RPMI7951 (cell line): Measurements from ENCODE around the gene CEP170B. TPM values are rescaled to one million over a fixed set of nuclear protein-coding genes. Genes with fewer than 3 reads are reported as not detected.
A peak's percentile ranks its signal among the peaks of the same experiment; 100 is the strongest.
"Not testable (repeated sequence)": the region's sequence is repeated elsewhere in the genome, so short reads cannot be mapped to it uniquely, and the experiment has no call there.

Source experiments
- DNase-seq: peaks from one replicate; pipeline ENCODE4 v3.0.0-alpha.2; 2012; ENCODE audit warnings: low read depth
- total RNA-seq: library from RNA; depleted of rRNA; stranded (reverse); fragments of >200 nt; shearing (Covaris generic); gene quantifications from 2 replicates; pipeline ENCODE4 v1.2.3, GENCODE V29; 2014; rRNA removed

The CEP170B gene
- 3.8 and 5.9 TPM in 2 replicates for total RNA-seq

DNA sequence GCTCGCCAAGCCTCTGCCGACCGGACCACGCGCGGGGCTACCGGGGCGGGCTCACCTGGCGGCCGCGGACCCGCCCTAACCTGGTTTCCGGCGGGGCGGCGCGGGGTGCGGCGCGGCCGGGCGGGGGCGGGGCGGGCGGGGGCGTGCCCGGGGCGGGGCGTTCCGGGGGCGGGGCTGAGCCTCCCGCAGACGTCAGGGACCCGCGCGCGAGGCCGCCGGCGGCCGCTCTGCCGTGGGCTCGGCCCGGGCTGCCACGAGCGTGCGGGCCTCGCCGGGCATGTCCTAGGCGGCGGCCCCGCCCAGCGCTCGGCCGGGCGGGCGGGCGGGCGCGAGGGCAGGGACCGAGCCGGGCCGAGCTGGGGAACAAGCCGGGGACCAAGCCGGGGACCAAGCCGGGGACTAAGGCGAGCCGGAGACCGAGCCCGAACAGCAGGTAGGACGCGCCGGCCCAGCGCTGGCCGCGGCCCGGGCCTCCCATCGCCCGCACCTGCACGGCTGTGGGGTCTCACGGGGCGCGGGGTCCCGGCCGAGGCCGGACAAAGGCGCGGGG is at the start of gene CEP170B:
Gene CEP170B (plus strand): TSS at position 188 of the 550 bp plus-strand sequence. CDS start 3,183 bp downstream, outside the sequence.
- DNase-seq = peak; percentile 45

DNA sequence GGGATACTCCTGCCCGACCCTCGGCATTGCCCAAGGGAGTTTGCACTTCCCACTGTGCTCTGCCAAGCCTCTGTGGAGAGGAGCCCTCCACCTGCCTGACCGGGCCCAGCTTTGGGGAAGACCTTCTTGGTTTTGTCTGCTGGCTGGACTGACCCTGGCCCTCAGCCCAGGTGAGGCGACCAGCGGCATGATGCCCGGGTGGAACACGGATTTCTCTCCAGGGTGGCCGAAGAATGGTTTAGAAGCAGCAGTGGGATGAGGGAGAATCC is 48.5 kb upstream of the CEP170B start:
- DNase-seq = no peak

DNA sequence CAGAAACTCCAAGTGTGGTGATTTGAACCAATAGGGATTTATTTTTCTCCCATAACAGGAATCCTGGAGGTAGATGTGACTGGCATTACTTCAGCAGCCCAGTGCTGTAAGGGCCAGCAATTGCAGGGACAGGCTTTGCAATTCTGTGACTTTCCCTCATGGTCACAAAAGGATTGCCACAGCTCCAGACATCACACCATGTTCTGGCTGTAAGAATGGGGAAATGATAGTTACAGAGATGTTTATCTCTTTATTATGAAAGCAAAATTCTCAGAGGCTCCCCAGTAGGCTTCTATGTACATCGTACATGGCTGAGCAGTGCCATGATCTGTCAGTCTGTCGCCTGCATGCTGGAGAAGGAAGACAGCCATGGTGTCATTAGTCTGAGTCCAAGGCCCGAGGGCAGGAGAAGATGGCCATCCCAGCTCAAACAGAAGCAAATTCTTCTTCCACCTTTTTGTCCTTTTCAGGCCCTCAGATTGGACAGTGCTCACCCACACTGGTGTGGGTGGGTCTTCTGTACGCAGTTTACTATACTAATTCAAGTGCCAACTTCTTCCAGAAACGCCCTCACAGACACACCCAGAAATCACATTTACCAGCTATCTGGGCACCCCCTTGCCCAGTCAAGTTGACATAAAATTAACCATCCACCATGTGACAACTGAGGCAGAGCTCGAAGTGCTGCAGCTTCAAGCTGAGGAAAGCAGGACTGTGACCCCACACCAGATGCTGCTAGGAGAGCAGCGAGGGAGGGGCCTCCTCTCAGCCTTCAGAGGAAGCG is 46.9 kb upstream of the CEP170B start:
- no peak for DNase-seq

DNA sequence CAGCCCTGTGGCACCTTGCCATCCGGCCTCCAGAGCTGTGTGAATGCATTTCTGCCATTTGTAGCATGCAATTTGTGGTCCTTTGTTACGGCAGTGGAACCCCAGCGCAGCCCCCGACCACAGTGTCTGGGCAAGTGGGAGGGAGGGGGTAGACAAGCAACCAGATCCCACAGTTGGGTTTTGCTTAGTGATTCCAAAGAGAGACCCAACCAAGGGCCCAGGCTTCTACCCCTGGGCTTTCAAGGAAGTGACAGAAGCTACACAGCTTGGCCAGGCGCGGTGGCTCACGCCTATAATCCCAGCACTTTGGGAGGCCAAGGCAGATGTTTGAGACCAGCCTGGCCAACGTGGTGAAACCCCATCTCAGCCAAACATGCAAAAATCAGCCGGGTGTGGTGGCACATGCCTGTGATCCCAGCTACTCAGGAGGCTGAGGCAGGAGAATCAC is 46.3 kb upstream of the CEP170B start:
- DNase-seq = no peak

DNA sequence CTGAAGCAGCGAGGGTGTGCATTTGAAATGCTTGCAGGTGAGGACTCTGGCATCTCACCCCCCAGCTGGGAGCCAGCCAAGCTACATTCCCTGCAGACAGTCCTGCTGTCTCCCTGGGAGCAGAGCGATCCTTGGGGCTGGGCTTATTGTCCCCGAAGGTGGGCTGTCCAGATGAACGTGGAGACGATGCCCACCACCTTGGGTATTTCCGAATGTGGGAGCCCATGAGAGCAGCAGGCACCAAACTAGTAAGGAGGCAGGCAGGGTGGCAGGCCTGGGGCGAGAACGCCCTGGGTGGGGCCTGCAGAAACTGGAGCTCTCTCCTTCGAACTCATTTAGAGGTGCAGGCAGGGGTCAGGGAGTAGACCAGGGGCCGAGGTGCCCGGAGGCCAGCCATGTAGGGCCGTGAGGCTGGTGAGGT is 45.7 kb upstream of the CEP170B start:
- DNase-seq = no peak

DNA sequence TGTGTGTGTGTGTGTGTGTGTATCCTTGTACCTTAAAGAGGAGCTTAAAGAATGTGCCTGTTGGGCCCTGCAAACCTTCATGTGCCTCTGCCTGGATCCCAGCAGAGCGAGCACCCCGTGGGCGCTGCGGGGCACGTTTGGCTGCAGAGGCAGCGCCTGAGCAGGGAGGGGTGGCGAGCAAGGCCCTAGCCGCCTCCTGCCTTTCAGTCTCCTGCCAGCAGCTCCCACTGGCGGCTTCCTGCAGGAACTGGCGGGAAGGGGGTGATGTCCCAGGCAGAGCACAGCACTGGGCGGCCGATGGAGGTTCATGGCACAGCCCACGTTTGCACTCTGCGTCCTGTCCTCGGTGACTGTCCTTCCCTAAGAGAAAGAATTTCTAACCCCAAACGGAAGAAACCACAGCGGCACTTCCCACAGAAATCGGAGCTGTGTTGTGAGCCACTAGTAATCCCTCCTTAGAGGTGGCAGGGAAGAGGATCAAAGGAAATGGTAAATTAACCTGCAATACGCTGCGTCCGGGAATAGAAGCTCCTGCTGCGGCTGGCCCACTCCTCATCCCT is 44.3 kb upstream of the CEP170B start:
- peak; percentile 64 for DNase-seq

DNA sequence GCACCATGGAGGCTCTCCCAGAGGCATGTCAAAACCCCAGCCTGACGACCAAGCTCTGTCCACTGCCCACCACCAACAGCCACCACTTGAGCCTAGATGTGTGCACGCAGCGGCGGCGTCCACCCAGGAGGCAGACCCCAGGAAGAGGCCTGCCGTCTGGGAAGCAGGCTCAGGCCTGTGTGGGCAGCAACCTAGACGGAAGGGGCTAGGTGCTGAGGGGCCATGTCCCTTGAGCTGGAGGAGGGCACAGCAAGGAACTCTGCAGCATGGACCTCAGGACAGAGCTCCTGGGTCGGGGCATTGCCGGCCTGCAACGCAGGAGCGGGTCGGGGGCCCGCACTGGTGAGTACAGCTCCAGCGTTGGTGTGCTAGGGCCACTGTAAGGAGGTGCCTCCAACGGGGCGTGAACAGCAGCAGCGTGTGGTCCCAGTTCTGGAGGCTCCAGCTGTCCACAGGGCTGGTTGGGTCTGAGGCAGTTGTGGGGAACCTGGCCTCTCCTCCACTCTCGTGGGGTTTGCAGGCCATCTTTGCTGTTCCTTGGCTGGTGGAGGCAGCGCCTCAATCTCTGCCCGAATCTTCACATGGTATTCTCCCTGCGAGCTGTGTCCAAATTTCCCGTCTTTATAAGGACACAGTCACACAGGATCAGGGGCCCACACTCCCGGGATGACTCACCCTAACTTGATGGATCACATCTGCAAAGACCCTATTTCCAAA is 43.7 kb upstream of the CEP170B start:
- DNase-seq = no peak

DNA sequence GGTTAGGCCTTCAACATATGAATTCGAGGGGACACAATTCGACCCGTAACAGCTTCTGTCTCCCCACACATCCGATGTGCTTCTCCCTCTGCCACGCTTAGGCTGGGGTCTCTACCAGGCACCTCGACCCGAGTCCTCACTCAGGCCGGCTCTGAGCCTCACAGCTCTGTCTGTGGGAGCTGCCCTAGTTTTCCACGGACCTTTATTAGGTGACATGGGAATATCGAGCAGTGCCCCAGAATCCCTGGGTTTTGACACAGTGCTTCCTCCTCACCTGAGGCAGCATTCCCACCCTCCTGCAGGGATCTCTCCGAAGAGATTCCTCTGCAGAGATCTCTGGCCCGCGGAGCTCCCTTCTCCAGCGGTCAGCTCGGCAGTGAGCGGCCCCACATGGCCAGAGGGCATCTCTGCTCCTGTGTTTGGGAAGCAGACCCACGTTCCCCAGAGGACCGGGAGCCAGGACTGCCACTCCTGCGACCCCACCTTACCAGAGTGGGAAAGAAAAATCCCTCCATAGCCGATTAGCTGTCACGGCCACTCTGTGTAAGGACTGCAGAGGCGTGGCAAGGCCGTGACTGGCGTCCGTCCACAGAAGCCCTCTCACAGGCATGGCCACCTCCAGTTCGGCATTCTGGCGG is 43.0 kb upstream of the CEP170B start:
- DNase-seq = no peak

DNA sequence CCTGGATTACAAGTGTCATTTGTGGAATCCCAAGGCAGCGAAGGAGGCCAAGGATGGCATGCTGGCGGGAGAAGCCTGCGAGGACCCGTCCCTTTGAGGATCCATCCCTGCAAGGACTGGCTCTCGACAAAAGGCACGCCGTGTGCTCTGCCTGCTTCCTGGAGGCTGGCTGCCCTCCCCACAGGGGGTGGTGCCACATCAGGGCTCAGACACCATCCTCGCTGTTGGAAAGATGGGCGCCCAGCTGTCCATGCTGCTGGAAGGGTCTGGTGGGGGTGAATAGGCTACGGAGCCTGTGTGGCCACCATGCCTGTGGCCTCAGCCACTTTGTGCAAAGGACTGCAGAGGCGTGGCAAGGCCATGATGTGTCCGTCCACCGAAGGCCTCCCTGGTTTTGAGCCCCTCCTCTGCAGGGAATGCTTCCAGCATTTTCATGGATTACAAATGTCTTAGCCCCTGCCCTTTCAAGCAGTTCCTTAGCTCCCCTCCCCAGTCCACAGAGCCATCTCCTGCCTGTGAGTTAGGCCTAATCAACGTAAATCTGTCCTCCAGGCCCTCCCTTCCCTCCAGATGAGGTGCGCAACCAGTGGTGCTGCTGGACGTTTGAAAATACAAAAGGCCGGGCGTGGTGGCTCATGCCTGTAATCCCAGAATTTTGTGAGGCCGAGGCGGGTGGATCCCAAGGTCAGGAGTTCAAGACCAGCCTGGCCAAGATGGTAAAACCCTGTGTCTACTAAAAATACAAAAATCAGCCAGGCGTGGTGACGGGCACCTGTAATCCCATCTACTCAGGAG is 42.0 kb upstream of the CEP170B start:
- DNase-seq = no peak

DNA sequence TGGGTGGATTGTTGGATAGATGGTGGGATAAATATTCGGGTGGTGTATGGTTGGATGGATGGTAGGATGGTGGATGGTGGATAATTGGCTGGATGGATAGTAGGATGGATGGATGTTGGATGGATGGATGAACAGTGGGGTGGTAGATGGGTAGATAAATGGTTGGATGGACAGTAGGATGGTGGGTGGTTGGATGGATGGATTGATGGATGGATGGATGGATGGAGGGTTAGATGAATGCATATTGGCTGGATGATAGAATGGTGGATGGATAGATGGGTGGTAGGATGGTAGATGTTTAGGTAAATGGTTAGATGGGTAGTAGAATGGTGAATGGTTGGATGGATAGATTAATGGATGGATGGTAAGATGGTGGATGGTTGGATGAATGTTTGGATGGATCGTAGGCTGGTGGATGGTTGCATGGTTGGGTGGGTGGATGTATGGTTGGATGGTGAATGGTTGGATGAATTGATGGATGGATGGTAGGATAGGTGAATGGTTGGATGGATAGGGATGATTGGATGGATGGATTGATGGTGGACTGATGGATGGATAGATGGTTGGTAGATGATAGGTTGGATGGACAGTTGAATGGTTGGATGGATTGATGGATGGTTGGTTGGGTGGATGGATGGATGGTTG is 40.6 kb upstream of the CEP170B start:
- DNase-seq = no peak

DNA sequence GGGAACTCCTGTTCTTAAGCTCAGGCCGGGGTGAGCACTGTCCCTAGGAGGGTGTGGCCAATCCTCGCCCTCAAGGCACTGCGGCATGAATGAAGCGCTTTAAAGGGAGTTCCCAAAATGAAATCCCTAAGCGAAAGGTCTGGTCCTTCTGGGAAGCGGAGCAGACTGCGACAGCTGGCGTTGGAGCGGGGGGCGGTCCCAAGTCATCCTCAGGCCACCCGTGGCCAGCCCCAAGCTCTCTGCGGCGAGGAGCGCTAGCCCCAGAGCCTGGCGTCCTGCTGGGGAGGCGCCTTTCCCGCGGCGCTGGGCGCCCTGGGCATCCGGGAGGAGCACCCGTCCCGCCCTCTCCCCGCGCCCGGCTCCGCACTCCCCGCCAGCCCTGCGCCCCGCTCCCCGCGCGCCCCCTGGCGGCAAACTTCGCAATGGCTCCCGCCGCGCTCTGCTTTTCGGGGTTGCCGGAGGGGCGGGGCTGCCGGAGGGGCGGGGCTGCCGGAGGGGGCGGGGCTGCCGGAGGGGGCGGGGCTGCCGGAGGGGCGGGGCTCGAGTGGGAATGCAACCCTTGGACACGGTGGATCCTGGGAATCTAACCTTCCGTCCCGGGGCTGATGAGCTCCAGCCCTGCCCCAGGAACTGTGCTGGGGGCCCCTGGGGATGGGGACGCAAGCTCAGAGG is 38.7 kb upstream of the CEP170B start:
- peak; percentile 82 for DNase-seq

DNA sequence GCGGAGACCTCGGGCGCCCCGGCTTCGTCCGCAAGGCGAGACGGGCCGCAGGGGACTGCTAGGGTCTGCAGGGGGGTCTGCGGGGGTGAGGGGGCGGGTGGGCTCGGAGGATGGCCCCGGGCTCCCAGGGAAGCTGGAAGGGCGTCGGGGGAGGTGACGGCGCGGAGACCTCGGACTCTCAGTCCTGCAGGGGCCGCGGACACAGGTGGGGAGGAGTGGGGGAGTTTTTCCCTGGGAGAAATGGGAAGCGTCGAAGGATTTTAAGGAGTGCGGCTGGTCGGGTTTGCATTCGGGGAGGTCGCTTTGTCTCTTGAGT is 38.2 kb upstream of the CEP170B start:
- DNase-seq = no peak

DNA sequence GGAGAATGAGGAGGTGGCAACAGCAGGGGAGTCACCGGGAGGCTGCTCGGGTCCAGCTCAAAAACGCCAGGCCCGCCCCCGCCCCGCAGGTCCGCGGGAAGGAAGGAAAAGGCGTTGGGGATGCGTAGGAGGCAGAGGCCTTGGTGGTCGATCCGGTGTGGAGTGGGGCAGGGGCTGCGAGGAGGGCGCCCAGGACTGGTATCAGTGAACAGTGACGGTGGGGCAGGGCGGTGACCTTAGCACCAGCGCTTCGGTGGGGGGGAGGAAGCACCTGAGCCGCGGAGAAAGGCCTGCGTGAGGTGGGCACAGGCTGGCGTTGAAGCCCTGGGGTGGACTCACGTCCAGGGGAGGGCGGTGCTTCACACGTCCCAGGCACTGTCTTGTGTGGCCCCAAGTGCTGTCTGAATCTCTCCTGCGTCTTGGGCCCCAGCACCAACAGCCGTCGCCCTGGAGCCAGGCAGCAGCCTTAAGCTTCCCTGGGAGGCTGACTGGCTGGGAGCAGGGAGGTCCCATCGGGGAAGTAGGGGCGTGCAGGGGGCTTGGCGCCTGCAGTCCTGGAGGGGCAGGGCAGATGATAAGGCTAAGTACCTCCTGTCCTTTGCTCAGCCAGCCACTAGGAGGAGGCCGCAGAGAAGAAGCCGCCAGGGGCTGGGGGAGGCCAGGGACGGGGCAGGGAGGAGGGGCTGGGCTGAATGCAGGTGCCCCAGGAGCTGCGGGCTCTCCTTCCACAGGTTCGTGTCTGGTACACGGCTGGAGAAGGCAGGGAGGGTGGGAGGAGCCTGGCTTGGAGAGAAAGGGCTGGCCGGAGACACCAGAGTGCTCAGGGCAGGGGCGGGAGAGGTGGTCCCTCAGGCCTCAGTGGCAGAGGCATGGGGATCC is 37.7 kb upstream of the CEP170B start:
- peak; percentile 45 for DNase-seq

DNA sequence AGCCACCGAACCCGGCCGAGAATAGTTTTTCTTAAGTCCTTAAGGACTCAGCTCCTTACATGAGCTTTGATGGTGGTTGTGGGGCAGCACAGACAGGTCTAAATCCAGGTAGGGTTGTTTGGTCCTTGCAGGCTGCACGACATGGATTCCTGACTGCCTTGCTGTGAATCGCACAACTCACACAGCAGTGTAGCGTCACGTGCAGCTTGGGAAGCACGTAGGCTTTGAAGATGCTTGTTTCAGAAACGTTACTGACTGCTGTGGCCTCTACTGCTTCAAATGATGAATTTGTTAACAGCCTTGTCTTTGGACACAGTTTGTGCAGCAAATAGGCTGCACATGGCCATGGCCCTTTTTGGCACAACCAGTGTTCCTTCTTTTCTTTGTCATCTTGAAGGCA is 34.3 kb upstream of the CEP170B start:
- no peak for DNase-seq

DNA sequence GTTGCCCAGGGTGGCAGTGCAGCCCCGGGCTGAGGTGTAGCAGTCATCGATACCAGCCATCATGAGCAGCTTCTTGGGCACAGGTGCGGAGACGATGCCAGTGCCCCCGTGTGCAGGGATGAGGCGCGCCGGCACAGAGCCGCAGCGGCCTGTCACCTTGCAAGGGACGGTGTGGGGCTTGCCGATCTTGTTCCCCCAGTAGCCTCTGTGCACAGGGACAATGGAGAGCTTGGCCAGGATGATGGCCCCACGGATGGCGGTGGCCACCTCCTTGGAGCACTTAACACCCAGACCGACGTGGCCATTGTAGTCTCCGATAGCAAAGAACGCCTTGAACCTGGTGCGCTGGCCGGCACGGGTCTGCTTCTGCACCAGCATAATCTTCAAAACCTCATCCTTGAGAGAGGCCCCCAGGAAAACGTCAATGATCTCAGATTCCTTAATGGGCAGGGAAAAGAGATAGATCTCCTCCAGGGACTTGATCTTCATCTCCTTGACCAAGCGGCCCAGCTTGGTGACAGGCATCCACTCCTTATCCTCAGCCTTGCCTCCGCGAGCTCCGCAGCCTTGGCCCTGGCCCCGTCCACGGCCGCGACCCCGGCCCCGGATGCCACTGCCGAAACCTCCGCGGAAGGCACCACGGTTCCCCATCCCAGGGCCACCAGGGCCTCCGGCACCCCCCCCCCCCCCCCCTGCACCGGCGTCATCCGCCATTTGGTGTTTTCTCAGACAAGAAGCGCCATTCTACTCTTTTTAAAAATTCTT is 28.7 kb upstream of the CEP170B start:
- DNase-seq = not testable (repeated sequence)

DNA sequence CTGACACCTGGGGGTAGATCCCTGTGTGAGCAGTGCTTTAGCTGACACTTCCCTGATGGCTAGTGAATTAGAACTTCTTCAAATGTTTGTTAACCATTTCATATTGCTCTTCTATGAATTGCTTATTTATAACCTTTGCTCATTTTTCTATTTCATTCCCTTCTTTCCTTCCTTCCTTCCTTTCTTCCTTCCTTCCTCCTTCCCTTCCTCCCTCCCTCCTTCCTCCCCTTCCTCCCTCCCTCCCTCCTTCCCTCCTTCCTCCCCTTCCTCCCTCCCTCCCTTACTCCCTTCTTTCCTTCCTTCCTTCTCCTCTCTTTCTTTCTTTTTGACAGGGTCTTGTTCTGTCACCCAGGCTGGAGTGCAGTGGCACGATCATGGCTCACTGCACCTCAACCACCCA is 23.3 kb upstream of the CEP170B start:
- no peak for DNase-seq

DNA sequence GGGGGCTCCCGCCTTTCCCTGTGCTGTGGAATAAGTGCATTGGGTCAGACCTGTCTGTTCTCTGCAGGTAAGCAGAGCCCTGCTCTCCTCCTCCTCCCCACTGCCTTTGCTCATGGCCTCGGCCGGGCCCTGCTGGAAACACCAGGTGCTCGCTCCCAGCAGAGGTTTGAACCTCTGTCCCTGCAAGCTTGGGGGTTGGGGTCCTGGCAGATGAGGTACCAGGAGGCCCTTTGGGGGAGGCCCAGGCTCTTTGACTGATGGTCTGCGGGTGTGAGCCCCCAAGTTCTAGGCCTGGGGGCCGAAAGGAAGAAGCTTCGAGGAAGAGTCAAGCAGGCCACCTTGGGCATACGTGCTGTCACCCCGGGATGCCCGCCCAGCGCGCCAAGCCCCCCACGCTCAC is 22.1 kb upstream of the CEP170B start:
- no peak for DNase-seq

DNA sequence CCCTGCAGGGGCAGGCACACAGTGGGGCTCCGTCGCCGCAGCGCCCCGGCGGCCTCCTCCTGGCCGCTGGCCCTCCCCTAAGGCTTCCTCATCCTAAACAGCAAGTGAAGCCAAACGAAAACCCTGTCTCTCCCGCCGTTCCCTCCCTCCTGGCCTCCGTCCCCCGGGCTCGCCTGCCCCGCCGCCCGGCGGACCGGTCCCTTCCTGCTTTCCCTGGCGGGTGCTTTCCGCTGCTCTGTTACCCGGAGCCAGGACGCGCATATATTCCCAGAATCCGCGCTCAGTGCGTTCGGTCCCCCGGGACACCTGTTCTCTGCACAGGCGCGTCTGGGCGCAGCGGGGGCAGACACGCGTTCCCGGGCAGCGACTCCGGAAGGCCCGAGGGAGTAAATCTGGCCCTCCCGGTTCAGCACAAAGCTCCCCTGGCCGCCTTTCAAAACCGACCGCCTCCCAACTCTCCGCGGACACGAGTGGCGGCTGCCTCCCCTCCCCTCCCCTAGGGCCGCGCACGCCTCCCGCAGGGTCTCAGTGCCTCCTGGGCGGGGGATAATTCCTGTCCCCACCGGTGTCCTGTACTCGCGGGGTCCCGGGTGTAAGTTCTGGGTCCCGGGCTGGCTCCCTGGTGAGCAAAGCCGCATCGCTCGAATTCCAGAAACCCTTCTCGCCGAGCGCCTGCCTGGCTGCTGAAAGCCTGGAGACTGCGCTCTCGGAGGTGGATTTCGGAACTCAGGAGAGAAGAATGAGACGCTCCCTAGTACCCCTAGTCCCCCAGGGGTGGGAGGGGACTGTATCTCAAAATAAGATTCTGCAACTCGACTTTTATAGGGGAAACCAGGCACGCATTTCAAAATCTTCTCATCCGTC is 21.4 kb upstream of the CEP170B start:
- no peak for DNase-seq
